Fibroblast of lung (primary cell): ENCODE results near the gene ZNF407. TPM values are rescaled to one million over a fixed set of nuclear protein-coding genes. Genes with fewer than 3 reads are reported as not detected.

ENCODE experiments used
- DNase-seq, 2 donors: peaks; one replicate each; pipeline versions ENCODE4 v3.0.0 to v3.0.0-alpha.2; 2010; ENCODE audit warnings: low read depth in 2 of 2
- H2AFZ ChIP-seq: 2 replicates; pipeline ENCODE4 v1.5.1; 2012; ENCODE audit warnings: low read length, control low read depth, inconsistent platforms
- H3K27ac ChIP-seq: 2 replicates; pipeline ENCODE4 v1.5.1; 2011; ENCODE audit warnings: low read length, control low read depth; ENCODE audit not compliant: insufficient read depth
- H3K27me3 ChIP-seq: 2 replicates; pipeline ENCODE4 v1.5.1; 2011; ENCODE audit warnings: mild to moderate bottlenecking, low read length; ENCODE audit not compliant: control insufficient read depth, insufficient read depth
- H3K36me3 ChIP-seq: 2 replicates; pipeline ENCODE4 v1.5.1; 2011; ENCODE audit warnings: low read length; ENCODE audit not compliant: control insufficient read depth, insufficient read depth
- H3K4me1 ChIP-seq: 2 replicates; pipeline ENCODE4 v1.5.1; 2011; ENCODE audit warnings: low read length; ENCODE audit not compliant: control insufficient read depth, insufficient read depth; ENCODE audit errors: extremely low read depth
- H3K4me2 ChIP-seq: 2 replicates; pipeline ENCODE4 v1.5.1; 2011; ENCODE audit warnings: low read length, control low read depth; ENCODE audit not compliant: insufficient read depth; ENCODE audit errors: extremely low read depth
- H3K4me3 ChIP-seq, 4 experiments: fragments of 200-600 bp in 1 of 4; sonication (generic) in 1 of 4; replicated peaks in 1 of 4; 2 replicates each; pipeline ENCODE4 v1.5.1; 2011 to 2016; ENCODE audit warnings: low read length in 4 of 4, low read depth in 3 of 4, mild to moderate bottlenecking in 3 of 4, control low read depth in 2 of 4, inconsistent platforms in 1 of 4, mixed read lengths in 1 of 4; ENCODE audit not compliant: insufficient read depth in 1 of 4; ENCODE audit errors: control extremely low read depth in 1 of 4
- H3K79me2 ChIP-seq: 2 replicates; pipeline ENCODE4 v1.5.1; 2012; ENCODE audit warnings: mild to moderate bottlenecking, low read length, inconsistent platforms; ENCODE audit not compliant: control insufficient read depth, insufficient read depth
- H3K9ac ChIP-seq: 2 replicates; pipeline ENCODE4 v1.5.1; 2011; ENCODE audit warnings: mild to moderate bottlenecking, low read length, control low read depth; ENCODE audit not compliant: insufficient read depth
- H3K9me3 ChIP-seq: 2 replicates; pipeline ENCODE4 v1.5.1; 2012; ENCODE audit warnings: low read depth, low read length; ENCODE audit not compliant: control insufficient read depth, insufficient read depth
- H4K20me1 ChIP-seq: 2 replicates; pipeline ENCODE4 v1.5.1; 2011; ENCODE audit warnings: low read length; ENCODE audit not compliant: control insufficient read depth, insufficient read depth; ENCODE audit errors: extremely low read depth
- EZH2 ChIP-seq: IDR thresholded peaks from 2 replicates; pipeline ENCODE4 v1.5.1; 2012; ENCODE audit warnings: low read length, control low read depth, mild to moderate bottlenecking; ENCODE audit errors: missing control alignments
- polyA minus RNA-seq: library from RNA; depleted of rRNA, polyadenylated mRNA; stranded (reverse); fragments of >200 nt; gene quantifications from 2 replicates; pipeline ENCODE4 v1.2.3, GENCODE V29; 2011; ENCODE audit warnings: low replicate concordance
- polyA plus RNA-seq, 2 donors: library from polyadenylated mRNA; depleted of rRNA in 1 of 2; stranded (reverse) in 1 of 2; unstranded in 1 of 2; fragments of >200 nt; gene quantifications; 2 replicates each; pipeline ENCODE4 v1.2.1, GENCODE V29; 2011 to 2012; ENCODE audit warnings: missing spikeins in 1 of 2
- total RNA-seq: library from RNA; depleted of rRNA; stranded (reverse); fragments of >200 nt; gene quantifications from 2 replicates; pipeline ENCODE4 v1.2.1, GENCODE V29; 2014
- TF ChIP-seq, protein P1 (sequence below), 2 donors: IDR thresholded peaks in 1 of 2; conservative IDR thresholded peaks in 1 of 2; 1 replicate in 1 of 2; 2 replicates in 1 of 2; pipeline ENCODE4 v1.5.1; 2011 to 2012; ENCODE audit warnings: low read length in 2 of 2, control low read depth in 1 of 2, inconsistent platforms in 1 of 2, low read depth in 1 of 2, mild to moderate bottlenecking in 1 of 2

ZNF407 gene, protein sequence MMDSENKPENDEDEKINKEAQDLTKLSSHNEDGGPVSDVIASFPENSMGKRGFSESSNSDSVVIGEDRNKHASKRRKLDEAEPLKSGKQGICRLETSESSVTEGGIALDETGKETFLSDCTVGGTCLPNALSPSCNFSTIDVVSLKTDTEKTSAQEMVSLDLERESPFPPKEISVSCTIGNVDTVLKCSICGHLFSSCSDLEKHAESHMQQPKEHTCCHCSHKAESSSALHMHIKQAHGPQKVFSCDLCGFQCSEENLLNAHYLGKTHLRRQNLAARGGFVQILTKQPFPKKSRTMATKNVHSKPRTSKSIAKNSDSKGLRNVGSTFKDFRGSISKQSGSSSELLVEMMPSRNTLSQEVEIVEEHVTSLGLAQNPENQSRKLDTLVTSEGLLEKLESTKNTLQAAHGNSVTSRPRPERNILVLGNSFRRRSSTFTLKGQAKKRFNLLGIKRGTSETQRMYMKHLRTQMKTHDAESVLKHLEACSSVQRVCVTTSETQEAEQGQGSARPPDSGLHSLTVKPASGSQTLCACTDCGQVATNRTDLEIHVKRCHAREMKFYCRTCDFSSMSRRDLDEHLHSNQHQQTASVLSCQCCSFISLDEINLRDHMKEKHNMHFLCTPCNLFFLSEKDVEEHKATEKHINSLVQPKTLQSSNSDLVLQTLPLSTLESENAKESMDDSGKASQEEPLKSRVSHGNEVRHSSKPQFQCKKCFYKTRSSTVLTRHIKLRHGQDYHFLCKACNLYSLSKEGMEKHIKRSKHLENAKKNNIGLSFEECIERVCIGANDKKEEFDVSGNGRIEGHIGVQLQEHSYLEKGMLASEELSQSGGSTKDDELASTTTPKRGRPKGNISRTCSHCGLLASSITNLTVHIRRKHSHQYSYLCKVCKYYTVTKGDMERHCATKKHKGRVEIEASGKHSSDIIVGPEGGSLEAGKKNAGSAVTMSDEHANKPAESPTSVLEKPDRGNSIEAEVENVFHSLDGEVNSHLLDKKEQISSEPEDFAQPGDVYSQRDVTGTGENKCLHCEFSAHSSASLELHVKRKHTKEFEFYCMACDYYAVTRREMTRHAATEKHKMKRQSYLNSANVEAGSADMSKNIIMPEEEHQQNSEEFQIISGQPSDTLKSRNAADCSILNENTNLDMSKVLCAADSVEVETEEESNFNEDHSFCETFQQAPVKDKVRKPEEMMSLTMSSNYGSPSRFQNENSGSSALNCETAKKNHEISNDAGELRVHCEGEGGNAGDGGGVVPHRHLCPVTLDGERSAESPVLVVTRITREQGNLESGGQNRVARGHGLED (N-terminal part only)
- total RNA-seq (12.6 and 13.9 TPM in 2 replicates), polyA plus RNA-seq (4.4 and 5.1 TPM in 2 replicates), polyA minus RNA-seq (3.0 and 16.3 TPM in 2 replicates)
- 4.4 and 4.8 TPM in 2 replicates for polyA plus RNA-seq (2012)

DNA sequence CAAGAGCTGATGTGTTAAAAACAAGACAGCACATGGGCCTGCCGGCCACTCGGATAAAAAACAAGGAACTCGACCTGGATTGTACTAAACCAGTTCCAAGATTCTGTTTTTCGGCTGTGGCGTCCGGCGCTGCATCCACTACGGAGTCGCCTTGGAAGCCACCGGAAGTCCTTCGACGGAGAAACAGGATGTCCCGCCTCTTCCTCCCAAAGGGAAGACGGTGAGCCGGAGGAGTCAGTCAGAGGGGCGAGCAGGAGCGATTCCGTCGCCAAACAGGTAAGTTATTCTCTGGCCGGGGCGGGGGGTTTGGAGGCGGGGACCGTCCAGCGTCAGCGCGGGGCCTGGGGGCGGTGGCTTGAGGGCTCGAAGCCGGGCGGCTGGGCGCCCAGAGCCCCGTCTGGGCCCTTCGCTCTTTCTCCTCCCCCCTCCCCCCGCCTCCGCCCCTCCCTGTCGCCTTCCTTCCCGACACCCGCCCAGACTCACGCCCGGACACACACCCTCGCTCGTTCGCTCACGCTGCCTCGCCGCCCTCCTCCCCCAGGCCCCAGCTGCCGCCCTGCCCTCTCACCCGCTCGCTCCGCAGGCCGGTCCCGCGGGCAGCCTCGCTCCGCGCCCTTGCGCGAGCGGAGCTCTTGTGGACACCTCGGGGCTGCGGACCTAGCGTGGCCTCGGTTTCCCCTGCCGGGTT is at the start of gene ZNF407:
TSS of gene ZNF407 (plus strand) at position 209 of the 688 bp plus-strand sequence. CDS start 33,150 bp downstream, outside the sequence.
- peak; percentile 91 to 94 for DNase-seq
- H3K4me2 ChIP-seq, result peak within 1 kb of the TSS; percentile 92
- TF ChIP-seq EZH2, result no peak
- TF ChIP-seq, protein P1, sequence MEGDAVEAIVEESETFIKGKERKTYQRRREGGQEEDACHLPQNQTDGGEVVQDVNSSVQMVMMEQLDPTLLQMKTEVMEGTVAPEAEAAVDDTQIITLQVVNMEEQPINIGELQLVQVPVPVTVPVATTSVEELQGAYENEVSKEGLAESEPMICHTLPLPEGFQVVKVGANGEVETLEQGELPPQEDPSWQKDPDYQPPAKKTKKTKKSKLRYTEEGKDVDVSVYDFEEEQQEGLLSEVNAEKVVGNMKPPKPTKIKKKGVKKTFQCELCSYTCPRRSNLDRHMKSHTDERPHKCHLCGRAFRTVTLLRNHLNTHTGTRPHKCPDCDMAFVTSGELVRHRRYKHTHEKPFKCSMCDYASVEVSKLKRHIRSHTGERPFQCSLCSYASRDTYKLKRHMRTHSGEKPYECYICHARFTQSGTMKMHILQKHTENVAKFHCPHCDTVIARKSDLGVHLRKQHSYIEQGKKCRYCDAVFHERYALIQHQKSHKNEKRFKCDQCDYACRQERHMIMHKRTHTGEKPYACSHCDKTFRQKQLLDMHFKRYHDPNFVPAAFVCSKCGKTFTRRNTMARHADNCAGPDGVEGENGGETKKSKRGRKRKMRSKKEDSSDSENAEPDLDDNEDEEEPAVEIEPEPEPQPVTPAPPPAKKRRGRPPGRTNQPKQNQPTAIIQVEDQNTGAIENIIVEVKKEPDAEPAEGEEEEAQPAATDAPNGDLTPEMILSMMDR (conservative IDR thresholded peaks at IDR 0.05 in 1 of 2, IDR thresholded peaks at IDR 0.05 in 1 of 2; ENCODE audit: low read depth in 1 of 2, low read length in 2 of 2), result no peak
- H3K79me2 ChIP-seq, result peaks cover 46% of the 10 kb centered on the region
- no peaks in the 10 kb centered on the region for H3K36me3 ChIP-seq
- no peaks in the 10 kb centered on the region for H4K20me1 ChIP-seq
- peaks cover 3% of the 10 kb centered on the region for H3K4me1 ChIP-seq
- H3K9ac ChIP-seq, result peak within 1 kb of the TSS; percentile 78
- no peaks in the 10 kb centered on the region for H3K9me3 ChIP-seq
- peak within 1 kb of the TSS; percentile 83 for H2AFZ ChIP-seq
- peak within 1 kb of the TSS; percentile 99 for H3K27ac ChIP-seq
- no peaks in the 10 kb centered on the region for H3K27me3 ChIP-seq
- H3K4me3 ChIP-seq, result peak within 1 kb of the TSS; percentile 80 to 96 (median 92)

DNA sequence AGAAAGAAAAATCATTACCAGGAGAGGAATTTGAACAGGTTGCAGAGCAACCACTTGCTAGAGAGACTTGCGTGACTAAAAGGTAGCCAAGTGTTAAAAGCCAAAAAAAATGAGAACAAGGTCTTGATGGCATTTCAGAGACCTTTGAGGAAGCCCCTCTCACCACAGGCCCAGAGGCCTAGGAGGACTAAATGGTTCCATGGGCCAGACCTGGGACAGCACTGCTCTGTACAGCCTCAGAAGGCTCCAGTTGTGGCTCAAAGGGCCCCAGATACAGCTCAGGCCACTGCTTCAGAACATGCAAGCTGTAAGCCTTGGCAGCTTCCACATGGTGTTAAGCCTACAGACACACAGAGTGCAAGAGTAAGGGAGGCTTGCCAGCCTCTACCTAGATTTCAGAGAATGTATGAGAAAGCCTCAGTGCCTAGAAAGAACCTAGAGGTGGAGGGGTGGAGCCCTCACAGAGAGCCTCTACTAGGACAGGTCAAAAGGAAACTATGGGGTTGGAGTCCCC is 48.0 kb upstream of the ZNF407 start:
- no peaks in the 10 kb centered on the region for H3K79me2 ChIP-seq
- H3K27ac ChIP-seq, result no peak overlapping the region
- H3K4me3 ChIP-seq, result no peak overlapping the region
- no peak for TF ChIP-seq EZH2
- TF ChIP-seq, protein P1 (conservative IDR thresholded peaks at IDR 0.05 in 1 of 2, IDR thresholded peaks at IDR 0.05 in 1 of 2; ENCODE audit: low read depth in 1 of 2, low read length in 2 of 2), result no peak
- no peak overlapping the region for H2AFZ ChIP-seq
- H3K4me1 ChIP-seq, result peaks cover 4% of the 10 kb centered on the region
- no peaks in the 10 kb centered on the region for H3K27me3 ChIP-seq
- no peak for DNase-seq
- no peak overlapping the region for H3K9ac ChIP-seq
- no peaks in the 10 kb centered on the region for H4K20me1 ChIP-seq
- H3K9me3 ChIP-seq, result no peaks in the 10 kb centered on the region
- H3K4me2 ChIP-seq, result no peak overlapping the region
- H3K36me3 ChIP-seq, result no peaks in the 10 kb centered on the region
